Measurements from ENCODE around the gene HEATR5B.
"Not testable (repeated sequence)": the region's sequence is repeated elsewhere in the genome, so short reads cannot be mapped to it uniquely, and the experiment has no call there.

The HEATR5B gene

GRCh38 chr2:37068686-37069085 is 15.5 kb downstream of the HEATR5B start:
- no peak for DNase-seq (ENCODE audit: low read depth in 1 of 2, low spot score in 1 of 2)

- DNase-seq (ENCODE audit: low read depth in 1 of 2, low spot score in 1 of 2) = no peak
Observed at GRCh38 chr2:37061776-37062175, 22.4 kb downstream of the HEATR5B start.

- no peak for DNase-seq (ENCODE audit: low read depth in 1 of 2, low spot score in 1 of 2)
Observed at GRCh38 chr2:37061013-37061711, 23.0 kb downstream of the HEATR5B start.

- DNase-seq (ENCODE audit: low read depth in 1 of 2, low spot score in 1 of 2) = no peak
Observed at GRCh38 chr2:37060446-37060845, 23.7 kb downstream of the HEATR5B start.

- DNase-seq (ENCODE audit: low read depth in 1 of 2, low spot score in 1 of 2) = no peak
Observed at GRCh38 chr2:37059841-37060240, 24.3 kb downstream of the HEATR5B start.

- DNase-seq (ENCODE audit: low read depth in 1 of 2, low spot score in 1 of 2) = no peak
Observed at GRCh38 chr2:37052600-37053332, 31.4 kb downstream of the HEATR5B start.

- DNase-seq (ENCODE audit: low read depth in 1 of 2, low spot score in 1 of 2) = no peak
Observed at GRCh38 chr2:37039580-37039979, 44.6 kb downstream of the HEATR5B start.

- DNase-seq (ENCODE audit: low read depth in 1 of 2, low spot score in 1 of 2) = no peak
Observed at GRCh38 chr2:37037771-37038170, 46.4 kb downstream of the HEATR5B start.

- no peak for DNase-seq (ENCODE audit: low read depth in 1 of 2, low spot score in 1 of 2)
Observed at GRCh38 chr2:37029758-37030157, 54.4 kb downstream of the HEATR5B start.

GRCh38 chr2:37026050-37026449 is 58.1 kb downstream of the HEATR5B start:
- DNase-seq (ENCODE audit: low read depth in 1 of 2, low spot score in 1 of 2) = no peak

GRCh38 chr2:37020887-37021796 is 63.0 kb downstream of the HEATR5B start:
- no peak for DNase-seq (ENCODE audit: low read depth in 1 of 2, low spot score in 1 of 2)

- no peak for DNase-seq (ENCODE audit: low read depth in 1 of 2, low spot score in 1 of 2)
Observed at GRCh38 chr2:37020212-37020886, 63.8 kb downstream of the HEATR5B start.

- DNase-seq (ENCODE audit: low read depth in 1 of 2, low spot score in 1 of 2) = no peak
Observed at GRCh38 chr2:37013315-37013641, 70.9 kb downstream of the HEATR5B start.

GRCh38 chr2:37011130-37011529 is 73.0 kb downstream of the HEATR5B start:
- DNase-seq (ENCODE audit: low read depth in 1 of 2, low spot score in 1 of 2) = no peak

GRCh38 chr2:37005118-37005868 is 78.9 kb downstream of the HEATR5B start:
- DNase-seq (ENCODE audit: low read depth in 1 of 2, low spot score in 1 of 2) = no peak

GRCh38 chr2:37000988-37001556 is 83.1 kb downstream of the HEATR5B start:
- DNase-seq (ENCODE audit: low read depth in 1 of 2, low spot score in 1 of 2) = no peak

GRCh38 chr2:37000318-37000717 is 83.9 kb downstream of the HEATR5B start:
- no peak for DNase-seq (ENCODE audit: low read depth in 1 of 2, low spot score in 1 of 2)

- not testable (repeated sequence) for DNase-seq (ENCODE audit: low read depth in 1 of 2, low spot score in 1 of 2)
Observed at GRCh38 chr2:36999416-36999815, 84.8 kb downstream of the HEATR5B start.

- no peak for DNase-seq (ENCODE audit: low read depth in 1 of 2, low spot score in 1 of 2)
Observed at GRCh38 chr2:36993841-36994620, 90.1 kb downstream of the HEATR5B start.

Data from activated T-helper 1 cell treated with anti-CD3 and anti-CD28 coated beads, Interleukin-2, amount 50 U/mL, for 16 hours (primary cell).